Activated T-cell treated with anti-CD3 and anti-CD28 coated beads for 4 hours (primary cell): Measurements from ENCODE around the gene AK4.
"Not testable (repeated sequence)": the region's sequence is repeated elsewhere in the genome, so short reads cannot be mapped to it uniquely, and the experiment has no call there.

Source experiments
- DNase-seq: peaks from one replicate; pipeline ENCODE4 v3.0.0-alpha.2; 2020

The AK4 gene

DNA sequence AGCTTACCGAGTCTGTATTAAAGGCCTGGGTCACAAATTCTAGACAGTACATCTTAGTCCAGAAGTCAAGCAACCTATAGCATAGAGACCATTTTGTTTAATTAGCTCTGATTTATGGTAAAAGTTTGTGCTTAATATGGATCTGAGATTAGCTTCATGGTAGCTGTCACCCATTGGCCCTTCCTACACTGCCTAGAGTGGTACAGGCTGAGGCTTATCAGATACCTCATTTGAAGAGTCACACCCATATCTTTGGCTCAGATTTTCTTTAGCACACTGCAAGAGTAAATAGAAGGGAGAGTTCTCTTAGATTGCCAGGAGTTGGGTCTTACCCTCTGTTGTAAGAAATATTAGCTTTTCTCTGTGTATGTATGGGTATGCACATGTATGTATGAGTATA lies 3.6 kb downstream of the AK4 start:
- no peak for DNase-seq

DNA sequence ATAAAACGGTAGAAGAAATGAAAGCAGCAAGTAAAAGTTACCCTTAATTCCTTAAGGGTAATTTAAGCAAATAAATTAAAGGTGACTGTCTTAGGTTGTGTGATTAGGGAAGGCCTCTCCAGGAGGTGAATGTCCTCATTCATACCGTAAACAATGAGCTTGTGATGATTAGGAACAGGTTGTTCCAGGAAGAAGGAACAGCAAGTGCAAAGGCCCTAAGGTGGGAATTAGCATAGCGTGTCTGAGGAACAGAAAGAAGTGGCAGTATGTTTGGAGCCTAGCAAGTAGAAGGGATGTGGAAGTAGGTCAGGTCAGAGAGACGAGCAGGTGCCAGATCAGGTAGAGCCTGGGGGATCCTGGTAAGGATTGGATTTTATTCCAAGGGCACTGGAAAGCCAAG lies 5.6 kb downstream of the AK4 start:
- DNase-seq, result no peak

DNA sequence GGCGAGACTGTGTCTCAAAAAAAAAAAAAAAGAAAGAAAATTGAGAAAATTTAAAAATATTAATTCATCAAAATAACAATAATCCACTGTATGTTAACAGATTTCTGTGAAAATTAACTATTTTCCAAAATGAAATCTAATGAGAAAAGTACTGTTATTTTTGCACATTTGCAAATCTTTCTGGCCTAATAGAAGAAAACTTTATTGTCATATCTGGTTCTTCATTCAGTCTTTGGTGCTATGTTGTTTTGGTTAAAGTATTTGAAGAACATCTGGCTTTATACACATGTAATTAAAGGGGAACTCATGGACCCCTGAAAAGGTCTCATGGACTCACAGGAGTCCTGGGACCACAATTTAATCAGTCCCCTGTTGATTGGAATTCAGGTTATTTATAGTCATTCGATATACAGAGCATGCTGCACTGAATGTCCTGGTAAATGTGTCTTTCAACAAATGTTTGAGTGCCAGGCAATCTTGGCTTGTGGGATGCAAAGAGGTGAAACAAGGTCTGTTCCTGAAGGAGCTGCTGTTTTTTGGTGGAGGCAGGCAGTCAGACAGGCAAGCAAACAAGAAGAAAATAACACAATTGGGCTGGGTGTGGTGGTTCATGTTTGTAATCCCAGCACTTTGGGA lies 9.0 kb downstream of the AK4 start:
- no peak for DNase-seq

DNA sequence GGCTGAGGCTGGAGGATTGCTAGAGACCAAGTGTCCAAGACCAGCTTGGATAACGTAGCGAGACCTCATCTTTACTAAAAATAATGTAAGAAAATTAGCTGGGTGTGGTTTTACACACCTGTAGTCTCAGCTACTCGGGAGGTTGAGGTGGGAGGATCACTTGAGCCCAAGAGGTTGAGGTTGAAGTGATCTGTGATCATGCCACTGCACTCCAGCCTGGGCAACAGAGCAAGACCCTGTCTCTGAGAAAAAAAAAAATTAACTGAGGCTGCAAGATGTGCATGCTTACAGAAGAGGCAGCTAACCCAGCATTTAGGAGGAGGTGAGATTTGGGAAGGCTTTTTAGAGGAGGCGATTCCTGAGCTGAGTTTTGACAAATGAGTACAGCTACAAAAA lies 9.5 kb downstream of the AK4 start:
- DNase-seq, result no peak

DNA sequence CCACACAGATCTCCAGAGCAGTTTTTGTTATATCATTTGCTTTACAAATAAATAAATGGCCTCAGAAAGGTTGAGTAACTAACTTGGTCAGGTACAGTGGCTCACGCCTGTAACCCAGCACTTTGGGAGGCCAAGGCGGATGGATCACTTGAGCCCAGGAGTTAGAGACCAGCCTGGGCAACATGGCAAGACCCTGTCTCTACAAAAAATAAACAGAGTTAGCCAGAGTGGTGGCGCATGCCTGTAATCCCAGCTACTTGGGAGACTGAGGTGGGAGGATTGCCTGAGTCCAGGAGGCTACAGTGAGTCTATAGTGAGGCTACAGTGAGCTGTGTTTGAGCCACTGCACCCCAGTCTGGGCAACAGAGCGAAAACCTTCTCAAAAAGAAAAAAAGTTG lies 11.3 kb downstream of the AK4 start:
- not testable (repeated sequence) for DNase-seq

DNA sequence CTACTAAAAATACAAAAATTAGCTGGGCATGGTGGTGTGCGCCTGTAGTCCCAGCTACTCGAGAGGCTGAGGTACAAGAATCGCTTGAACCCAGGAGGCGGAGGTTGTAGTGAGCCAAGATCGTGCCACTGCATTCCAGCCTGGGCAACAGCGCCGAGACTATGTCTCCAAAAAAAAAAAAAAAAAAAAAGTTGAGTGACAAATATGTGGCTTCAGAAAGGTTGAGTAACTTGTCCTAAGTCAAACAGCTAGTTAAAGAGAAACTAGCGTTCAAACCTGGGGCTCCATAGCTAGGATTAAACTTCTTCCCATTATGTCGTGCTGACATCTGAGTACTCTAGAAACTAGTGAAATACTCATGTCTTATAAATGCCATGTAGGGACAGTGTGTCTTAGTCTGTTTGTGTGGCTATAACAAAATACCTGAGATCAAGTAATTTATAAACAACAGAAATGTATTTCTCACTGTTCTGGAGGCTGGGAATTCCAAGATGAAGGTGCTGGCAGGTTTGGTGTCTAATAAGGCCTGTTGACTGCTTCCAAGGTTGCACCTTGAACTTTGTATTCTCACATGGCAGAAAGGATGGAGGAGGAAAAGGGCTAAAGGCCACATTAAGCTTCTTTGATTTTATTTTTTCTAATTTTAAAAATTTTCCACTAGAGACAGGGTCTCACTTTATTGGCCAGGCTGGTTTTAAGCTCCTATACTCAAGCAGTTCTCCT lies 12.0 kb downstream of the AK4 start:
- DNase-seq, result no peak

DNA sequence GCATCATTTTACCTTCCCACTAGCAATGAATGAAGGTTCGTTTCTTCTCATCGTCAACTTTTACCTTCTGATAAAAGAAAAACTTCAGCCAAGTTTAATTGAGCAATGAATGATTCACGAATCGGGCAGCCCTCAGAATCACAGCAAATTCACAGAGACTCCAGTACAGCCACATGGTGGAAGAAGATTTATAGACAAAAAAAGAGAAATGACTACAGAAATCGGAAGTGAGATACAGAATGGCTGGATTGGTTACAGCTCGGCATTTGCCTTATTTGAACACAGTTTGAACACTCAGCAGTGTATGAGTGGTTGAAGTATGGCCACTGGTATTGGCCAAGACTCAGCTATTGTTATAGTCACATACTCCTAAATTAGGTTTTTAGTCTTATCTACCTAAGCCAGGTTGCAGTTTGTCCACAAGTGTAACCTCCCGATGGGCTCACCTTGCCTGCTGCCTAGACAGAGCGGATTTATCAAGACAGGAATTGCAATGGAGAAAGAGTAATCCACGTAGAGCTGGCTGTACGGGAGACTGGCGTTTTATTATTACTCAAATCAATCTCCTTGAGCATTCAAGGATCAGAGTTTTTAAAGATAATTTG lies 15.3 kb downstream of the AK4 start:
- DNase-seq, result no peak

DNA sequence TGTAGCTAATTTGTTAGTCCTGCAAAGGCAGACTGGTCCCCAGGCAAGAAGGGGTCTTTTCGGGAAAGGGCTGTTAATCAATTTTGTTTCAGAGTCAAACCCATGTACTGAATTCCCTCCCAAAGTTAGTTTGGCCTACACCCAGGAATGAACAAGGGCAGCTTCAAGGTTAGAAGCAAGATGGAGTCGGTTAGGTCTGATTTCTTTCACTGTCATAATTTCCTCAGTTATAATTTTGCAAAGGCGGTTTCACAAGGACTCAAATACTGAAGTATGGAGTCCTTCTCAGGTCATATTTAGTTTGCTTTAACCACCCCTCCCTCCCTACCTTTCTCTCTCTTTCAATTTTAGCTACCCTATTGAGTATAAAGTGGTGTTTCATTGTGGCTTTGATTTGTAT lies 16.1 kb downstream of the AK4 start:
- DNase-seq, result not testable (repeated sequence)

DNA sequence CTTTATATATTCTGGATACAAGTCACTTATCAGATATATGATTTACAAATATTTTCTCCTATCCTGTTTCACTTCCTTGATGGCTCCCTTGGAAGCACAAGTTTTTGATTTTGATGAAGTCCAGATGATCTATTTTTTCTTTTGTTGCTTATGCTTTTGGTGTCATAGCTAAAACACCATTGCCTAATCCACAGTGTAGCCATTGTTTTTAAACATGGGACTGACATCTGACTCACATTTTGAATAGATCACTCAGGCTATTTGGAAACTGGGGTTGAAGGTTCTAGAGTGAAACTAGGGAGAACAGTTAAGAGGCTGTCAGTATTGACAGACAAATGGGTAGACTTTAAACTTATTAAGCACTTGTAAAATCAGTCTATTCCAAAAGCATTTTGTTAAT lies 16.6 kb downstream of the AK4 start:
- DNase-seq, result no peak

DNA sequence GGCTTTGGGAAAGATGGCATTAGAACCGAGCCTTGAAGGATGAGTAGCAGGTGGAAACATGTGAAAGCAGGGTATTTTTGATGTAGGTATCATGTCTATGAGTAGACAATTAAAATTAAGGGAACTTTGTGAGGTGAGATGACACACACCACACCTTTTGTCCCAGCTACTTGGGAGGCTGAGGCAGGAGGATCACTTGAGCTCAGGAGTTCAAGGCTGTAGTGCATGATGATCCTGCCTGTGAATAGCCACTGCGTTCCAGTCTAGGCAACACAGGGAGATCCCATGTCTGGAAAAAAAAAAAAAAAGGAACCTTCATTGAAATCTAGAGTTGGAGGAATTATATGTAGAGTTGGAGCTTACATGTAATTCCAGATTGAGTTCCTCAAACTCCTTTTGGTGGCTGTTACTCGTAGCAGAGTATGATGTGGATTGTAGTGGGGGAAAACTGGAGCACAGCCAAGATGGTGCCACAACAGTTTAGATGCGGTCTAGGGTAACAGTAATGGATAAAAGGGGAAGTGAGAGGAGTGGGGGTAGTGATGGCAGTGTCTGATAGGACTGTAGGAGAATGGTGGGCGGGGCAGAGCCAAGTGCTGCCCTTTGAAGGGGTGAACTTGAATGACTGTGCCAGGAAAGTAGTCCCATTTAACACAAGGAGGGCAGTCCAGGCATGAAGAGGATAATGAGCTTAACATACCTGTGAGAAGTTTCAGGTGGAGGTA lies 17.4 kb downstream of the AK4 start:
- DNase-seq, result no peak

DNA sequence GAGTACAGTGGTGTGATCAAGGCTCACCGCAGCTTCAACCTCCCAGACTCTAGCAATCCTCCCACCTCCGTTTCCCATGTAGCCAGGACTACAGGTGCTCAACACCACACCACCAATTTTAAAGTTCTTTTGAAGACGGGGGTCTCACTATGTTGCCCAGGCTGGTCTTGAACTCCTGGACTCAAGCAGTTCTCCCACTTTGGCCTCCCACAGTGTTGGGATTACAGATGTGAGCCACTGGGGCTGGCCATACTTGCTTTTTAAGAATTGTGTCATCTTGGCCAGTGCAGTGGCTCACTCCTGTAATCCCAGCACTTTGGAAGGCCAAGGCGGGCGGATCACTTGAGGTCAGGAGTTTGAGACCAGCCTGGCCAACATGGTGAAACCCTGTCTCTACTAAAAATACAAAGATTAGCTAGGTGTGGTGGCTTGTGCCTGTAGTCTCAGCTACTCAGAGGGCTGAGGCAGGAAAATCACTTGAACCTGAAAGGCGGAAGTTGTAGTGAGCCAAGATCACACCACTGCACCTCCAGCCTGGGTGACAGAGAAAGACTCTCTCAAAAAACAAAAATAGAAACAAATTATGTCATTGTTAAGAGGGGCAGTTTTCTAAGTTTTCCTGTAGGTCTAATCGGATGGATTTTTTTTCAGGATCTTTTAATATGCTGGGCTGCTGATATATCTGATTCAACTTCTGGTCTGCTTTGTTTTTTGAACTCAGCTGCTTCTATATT lies 18.7 kb downstream of the AK4 start:
- DNase-seq, result no peak

DNA sequence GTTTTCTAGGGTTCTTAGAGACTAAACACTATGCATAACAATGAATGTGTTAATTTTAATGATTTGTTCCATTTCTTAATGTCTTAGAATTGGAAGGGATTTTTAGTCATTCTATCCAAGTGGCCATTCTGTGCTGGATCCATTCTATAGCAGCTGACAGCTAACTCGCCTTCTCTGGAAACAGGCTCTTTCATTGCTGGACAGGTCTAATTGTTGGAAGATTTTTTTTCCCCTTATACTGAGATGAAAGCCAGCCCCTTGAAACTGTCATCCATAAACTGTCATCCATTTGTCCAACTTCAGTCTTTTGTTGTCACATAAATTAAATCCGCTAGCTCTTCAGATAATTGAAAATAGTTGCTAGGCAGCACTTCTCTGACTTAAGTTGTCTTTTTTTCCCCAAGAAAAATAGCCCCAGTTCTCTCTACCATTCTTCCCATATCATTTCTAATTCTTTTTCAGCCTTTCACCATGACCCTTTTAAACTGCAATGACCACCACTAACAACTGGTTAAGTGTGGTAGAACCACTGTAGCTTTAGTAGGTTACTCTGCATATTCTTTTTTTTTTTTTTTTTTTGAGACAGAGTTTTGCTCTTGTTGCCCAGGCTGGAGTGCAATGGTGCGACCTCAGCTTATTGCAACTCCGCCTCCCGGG lies 19.7 kb downstream of the AK4 start:
- DNase-seq, result no peak

DNA sequence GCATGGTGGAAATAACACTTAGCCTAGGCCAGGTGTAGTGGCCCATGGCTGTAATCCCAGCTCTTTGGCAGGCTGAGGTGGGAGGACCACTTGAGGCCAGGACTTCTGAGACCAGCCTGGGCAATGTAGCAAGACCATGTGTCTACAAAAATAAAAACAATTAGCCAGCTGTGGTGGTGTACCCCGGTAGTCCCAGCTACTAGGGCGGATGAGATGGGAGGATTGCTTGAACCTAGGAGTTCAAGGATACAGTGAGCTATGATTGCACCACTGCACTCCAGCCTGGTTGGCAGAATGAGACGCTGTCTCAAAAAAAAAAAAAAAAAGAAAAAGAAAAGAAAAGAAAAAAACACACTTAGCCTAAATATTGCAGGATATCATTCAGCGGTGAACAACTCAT lies 20.9 kb downstream of the AK4 start:
- DNase-seq, result no peak

DNA sequence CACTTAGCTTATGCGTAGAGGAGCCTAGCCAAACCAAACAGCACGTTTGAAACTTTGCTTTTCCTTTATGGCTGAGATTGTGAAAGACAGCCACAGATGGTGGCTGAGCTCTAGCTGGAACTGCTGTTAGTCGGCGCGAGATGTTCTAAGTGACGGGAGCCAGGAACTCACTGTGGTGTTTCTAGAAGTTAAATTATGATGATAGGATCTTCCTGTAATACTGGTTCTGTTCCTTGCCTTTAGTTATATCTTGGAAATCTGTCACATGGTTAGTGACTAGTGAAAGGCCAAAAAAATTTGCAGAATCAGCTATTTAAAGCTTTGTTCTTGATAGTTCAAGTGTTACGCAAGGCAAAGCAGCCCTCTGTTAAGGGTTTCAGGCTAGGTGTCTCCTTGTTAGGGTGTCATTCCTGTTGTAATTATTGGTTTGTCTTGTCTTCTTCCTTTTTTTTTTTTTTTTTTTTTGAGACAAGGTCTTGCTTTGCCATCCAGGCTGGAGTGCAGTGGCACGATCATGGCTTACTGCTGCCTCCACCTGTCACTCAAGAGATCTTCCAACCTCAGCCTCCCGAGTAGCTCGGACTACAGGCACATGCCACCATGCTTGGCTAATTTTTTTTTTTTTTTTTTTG lies 22.6 kb downstream of the AK4 start:
- DNase-seq, result no peak

DNA sequence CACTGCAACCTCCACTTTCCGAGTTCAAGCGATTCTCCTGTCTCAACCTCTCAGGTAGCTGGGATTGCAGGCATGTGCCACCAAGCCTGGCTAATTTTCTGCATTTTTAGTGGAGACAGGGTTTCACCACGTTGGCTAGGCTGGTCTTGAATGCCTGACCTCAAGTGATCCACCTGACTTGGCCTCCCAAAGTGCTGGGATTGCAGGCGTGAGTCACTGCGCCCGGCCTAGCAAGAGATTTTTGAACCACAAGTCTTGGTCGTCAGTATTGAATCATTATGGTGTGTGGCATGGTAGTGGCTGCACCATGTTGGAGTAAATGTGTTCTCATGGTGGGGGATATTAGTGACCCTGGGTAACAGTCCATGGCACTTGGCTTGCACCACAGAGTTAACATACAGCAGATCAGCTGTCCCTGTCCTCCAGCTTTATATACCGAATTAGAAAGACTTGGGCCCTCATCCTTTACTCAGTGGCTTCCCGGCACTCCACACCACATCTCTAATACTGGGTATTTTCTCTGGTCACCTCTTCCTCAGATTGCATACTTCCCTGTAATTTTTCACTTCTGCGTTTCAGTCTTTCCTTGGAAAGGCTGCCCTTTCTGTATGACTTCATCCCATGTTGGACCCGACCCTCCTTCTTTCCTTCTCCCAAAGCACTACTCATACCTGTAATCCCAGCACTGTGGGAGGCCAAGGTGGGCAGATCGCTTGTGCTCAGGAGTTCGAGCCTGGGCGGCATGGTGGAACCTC lies 25.1 kb downstream of the AK4 start:
- no peak for DNase-seq

DNA sequence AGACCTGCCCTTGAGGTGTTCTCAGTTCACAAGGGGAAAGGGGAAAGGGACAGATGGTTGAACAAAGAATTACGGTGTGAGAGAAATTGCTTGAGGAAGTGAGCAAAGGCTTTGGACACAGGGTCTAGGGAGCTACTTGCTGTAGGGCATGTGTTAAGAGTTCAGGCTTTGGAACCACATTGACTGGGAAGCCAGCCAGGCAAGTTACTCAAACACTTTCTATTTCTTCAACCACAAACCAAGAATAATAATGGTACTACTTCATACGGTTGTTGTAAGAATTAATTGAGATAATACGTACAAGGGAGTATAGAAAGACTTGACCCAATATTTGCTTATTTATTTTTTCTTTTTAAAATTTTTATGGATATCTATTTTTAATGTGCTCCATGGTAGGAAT lies 26.6 kb downstream of the AK4 start:
- DNase-seq, result no peak

DNA sequence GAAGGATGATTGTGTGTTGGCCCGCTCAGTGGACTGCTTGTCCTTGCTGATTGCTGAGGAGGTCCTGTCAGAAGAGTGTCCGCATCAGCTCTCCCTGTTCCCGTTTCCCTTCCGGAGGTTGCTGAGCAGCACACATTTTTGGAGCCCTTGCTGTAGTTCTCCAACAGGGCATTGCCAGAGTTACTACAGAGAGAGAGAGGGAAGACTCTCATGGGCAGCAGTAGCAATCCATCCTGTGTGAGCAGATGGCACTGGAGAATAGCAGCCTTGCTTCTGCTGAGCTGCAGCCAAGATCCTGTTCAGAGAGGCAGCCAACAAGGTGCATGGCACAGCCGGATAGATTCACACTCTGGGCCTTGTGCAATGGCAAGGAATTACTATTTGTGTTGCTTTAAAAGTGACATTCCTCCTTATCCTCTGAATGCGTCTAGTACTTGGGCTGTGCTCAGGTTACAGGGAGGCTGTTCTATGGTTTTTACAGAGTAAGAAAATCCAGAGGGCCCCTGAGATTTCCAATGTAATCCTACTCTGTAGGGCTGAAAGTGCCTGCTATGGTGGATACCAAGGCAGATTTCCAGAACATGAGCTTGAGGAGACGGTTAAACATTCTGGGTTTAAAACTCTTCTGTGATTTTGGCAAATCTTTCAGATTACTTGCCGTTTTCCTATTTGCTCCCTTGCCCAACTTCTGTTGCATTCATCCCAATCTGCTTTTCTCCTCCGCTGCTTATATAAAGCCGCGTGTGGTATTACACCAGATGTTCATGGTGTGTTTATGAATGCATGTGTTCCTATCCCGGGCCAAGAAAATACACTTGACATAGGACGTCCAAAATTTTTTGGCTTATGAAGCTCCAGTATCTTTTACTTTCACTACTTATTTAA lies 27.4 kb downstream of the AK4 start:
- no peak for DNase-seq

DNA sequence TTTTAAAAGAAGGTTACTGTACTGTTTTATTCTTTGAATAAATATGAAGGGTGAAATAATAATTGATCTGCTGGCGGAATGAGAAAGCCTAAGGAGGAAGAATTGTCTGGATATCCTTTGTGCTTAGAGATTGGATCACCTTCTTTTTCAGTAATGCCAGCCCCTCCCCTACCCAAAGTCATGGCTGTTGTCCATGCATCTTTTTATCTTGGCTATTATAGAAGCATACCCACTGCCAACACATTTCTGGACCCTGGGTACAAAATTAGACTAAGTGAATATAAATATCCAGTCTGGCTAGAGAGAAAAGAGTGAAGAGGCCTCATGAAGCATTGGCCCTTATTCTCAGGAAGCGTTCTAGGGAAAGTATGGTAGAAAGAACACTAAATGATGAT lies 28.1 kb downstream of the AK4 start:
- DNase-seq, result no peak

DNA sequence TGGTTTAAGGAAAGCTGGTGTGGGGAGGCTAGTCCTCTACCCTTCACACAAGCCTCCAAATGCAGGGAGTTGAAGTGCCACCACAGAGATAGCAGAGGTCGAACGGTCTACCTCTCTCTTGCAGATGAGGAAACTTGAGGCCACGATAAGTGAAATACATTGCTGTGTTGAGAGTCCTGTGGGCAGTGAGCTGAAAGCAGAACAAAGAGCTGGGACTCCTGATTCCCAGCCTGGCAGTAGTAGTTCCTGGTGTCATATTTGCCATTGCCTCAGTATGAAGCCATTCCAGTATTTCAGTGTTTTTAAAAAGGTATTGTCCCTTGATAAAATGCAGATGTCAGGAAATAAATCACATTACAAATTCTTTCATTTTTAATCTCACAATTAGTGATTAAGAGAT lies 28.6 kb downstream of the AK4 start:
- DNase-seq, result no peak

DNA sequence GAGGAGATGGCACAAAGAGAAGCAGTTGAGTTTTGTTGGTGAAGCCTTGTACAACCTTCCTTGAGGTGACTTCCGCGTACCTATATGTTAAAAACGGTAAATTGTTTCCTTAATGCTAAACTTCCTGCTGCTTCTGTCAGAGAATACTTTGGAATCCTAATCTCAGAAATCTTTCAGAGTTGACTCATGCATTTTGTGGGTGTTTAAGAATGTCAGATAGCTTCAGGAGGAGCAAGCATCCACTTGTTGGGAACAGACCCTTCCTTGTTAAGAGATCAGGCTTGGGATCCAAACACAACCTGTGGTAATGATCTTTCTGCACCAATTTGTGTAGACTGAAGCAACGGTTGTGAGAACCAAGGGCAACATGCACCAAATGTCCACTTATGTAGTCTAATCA lies 29.5 kb downstream of the AK4 start:
- no peak for DNase-seq
